Astrocyte of the cerebellum (primary cell): ENCODE measurements around the gene PRDX3.

ENCODE experiments used
- DNase-seq: peaks from one replicate; pipeline ENCODE4 v3.0.0-alpha.2; 2011; ENCODE audit warnings: low read depth
- H3K4me3 ChIP-seq: 2 replicates; pipeline ENCODE4 v1.5.1; 2011; ENCODE audit warnings: mild to moderate bottlenecking, low read depth, low read length, moderate library complexity
- in situ Hi-C: cut with HindIII; loops from 2 replicates; pipeline ENCODE4 v1.10.0; 2017; ENCODE audit warnings: low sequenced_read_pairs
- TF ChIP-seq, protein P1 (sequence below): IDR thresholded peaks from 2 replicates; pipeline ENCODE4 v1.5.1; 2012; ENCODE audit warnings: low read length, low read depth, moderate library complexity, mild to moderate bottlenecking; ENCODE audit errors: missing control alignments

PRDX3 gene

GRCh38 chr10:119199231-119199992, 20.8 kb upstream of the PRDX3 start:
- in situ Hi-C loops = no loop called here
- TF ChIP-seq, protein P1, sequence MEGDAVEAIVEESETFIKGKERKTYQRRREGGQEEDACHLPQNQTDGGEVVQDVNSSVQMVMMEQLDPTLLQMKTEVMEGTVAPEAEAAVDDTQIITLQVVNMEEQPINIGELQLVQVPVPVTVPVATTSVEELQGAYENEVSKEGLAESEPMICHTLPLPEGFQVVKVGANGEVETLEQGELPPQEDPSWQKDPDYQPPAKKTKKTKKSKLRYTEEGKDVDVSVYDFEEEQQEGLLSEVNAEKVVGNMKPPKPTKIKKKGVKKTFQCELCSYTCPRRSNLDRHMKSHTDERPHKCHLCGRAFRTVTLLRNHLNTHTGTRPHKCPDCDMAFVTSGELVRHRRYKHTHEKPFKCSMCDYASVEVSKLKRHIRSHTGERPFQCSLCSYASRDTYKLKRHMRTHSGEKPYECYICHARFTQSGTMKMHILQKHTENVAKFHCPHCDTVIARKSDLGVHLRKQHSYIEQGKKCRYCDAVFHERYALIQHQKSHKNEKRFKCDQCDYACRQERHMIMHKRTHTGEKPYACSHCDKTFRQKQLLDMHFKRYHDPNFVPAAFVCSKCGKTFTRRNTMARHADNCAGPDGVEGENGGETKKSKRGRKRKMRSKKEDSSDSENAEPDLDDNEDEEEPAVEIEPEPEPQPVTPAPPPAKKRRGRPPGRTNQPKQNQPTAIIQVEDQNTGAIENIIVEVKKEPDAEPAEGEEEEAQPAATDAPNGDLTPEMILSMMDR = peak; percentile 89
- DNase-seq = peak; percentile 76
- no peak overlapping the region for H3K4me3 ChIP-seq

DNA sequence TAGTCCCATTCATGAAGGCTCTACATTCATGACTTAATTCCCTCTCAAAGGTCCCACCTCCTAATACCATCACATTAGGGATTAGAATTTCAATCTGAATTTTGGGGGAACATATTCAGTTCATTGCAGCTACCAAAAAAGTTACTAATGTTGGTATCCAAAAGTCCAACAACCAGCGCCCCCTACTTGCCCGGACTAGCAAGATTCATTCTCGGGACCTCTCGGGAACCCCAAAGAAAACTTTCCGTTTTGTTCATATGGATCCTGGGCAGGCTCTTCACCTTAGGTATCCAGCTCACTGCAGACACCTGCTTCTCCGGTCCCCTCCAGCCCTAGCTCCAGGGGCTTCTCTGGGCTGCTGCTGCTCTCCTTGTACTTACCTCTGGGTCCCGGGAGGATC, 19.8 kb upstream of the PRDX3 start:
- DNase-seq = no peak
- TF ChIP-seq, protein P1 = peak; percentile 50
- in situ Hi-C loops = no loop called here
- no peak overlapping the region for H3K4me3 ChIP-seq

- no peak for DNase-seq
- TF ChIP-seq, protein P1 = no peak
- in situ Hi-C loops = no loop called here
- H3K4me3 ChIP-seq = no peak overlapping the region
Observed at GRCh38 chr10:119197921-119198320, 19.3 kb upstream of the PRDX3 start.

DNA sequence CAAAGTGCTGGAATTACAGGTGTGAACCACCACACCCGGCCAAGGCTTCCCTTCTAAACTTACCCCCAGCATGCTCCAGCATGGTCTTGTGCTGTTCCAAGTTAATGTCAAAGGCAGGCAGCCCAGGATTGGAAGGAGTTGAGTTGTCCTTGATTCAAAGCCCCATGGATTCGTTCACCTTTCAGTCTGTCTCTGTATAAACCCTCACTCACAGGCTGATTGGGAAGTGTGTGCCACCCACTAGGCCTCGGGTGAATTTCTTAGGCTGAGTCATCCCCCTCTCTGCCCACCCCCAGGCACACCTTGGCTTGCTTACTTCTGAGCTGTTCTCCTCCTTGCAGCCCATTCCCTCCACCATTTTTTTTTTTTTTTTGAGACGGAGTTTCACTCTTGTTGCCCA, 13.3 kb upstream of the PRDX3 start:
- TF ChIP-seq, protein P1 = no peak
- no peak for DNase-seq
- in situ Hi-C loops = no loop called here
- no peak overlapping the region for H3K4me3 ChIP-seq

DNA sequence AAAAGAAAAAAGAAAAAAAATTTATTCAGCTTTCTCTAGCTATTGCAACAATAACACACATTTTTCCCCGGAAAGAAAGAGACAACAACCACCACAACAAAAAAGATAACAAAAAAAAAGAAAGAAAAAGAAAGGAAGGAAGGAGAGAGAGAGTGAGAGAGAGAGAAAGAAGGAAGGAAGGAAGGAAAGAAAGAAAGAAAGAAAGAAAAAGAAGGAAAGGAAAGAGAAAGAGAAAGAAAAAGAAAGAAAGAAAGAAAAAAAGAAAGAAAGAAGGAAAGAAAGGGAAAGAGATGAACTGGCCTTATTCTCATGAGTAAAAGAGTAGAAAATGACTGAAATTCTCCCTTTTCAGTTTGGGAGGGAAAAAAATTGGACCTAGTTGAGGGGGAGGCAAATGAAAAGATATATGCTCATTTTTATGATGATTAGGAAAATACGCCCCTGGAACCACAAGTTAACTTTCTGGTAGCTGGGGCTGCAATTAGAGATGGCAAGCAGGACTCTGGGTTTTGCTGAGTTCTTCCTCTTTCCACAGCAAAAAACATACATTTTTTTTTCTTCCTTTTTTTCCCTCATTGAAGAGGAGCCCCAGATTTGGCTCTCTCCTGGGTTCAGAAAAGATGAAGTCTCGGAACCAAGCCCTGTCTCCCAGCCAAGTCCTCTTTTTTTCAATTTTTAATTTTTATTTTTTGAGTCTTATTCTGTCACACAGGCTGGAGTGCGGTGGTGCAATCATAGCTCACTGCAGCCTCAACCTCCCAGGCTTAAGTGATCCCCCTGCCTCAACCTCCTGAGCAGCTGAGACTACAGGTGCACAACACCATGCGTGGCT, 12.6 kb upstream of the PRDX3 start:
- no peak for DNase-seq
- TF ChIP-seq, protein P1 = no peak
- in situ Hi-C loops = no loop called here
- H3K4me3 ChIP-seq = no peak overlapping the region

- TF ChIP-seq, protein P1 = no peak
- peak; percentile 89 for DNase-seq
- in situ Hi-C loops = no loop called here
- H3K4me3 ChIP-seq = no peak overlapping the region
Observed at GRCh38 chr10:119190353-119190752, 11.7 kb upstream of the PRDX3 start.
